Hypothalamus (tissue), 51 donors: ENCODE results near the gene SLC16A9.
"Not testable (repeated sequence)": the region's sequence is repeated elsewhere in the genome, so short reads cannot be mapped to it uniquely, and the experiment has no call there.

ENCODE experiments used
- DNase-seq, 51 donors: peaks; one replicate each; lab custom pipeline; 2025; lab: John Stamatoyannopoulos, UW

Gene SLC16A9, protein sequence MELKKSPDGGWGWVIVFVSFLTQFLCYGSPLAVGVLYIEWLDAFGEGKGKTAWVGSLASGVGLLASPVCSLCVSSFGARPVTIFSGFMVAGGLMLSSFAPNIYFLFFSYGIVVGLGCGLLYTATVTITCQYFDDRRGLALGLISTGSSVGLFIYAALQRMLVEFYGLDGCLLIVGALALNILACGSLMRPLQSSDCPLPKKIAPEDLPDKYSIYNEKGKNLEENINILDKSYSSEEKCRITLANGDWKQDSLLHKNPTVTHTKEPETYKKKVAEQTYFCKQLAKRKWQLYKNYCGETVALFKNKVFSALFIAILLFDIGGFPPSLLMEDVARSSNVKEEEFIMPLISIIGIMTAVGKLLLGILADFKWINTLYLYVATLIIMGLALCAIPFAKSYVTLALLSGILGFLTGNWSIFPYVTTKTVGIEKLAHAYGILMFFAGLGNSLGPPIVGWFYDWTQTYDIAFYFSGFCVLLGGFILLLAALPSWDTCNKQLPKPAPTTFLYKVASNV

GRCh38 chr10:59709395-59710125, at the start of gene SLC16A9:
Gene SLC16A9 (minus strand): TSS chr10:59709850. CDS start chr10:59684291, 25,559 bp downstream.
- DNase-seq, result peak in 48 of 51 donors; percentile 16 to 97 (median 71)

DNA sequence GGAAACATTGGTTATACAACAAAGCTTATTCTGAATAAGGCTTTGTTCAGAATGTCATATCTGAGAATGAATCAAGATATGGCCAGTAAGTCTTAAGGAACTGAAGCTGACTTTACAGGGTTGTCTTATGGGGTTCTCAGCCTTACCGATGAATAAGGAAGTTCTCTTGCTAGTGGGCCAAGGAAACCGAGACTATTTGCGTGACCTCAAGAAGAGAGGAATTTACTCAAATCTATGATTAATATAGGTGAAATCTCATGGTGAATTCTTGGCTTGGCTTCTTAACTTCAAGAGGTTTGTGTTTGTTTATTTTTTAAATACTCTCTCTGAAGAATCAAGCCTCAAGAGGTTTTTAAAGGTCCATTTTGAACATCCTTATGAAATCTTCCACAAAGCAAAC, 48.3 kb upstream of the SLC16A9 start:
- no peak for DNase-seq

GRCh38 chr10:59754951-59755350, 45.3 kb upstream of the SLC16A9 start:
- no peak for DNase-seq

DNA sequence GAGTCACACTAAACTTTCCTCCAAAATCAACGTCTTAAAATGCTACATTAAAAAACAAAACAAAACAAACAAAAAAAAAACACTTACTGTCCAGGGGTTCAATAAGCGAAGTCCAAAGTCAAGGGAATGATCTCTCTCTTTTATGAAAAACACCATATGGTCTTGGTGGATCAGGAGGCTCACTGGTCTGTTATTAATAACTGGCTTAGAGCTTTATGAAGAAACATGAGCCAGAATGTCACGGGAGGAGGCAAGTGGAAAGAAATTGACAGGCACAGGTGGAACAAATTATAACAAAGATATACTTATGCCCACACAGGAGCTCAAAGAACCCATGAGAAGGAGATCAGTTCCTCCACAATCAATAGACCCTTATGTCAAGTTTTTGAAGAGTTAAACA, 43.6 kb upstream of the SLC16A9 start, which contains the start of gene MRLN:
MRLN (minus strand) TSS at position 189 of the 400 bp plus-strand sequence.
- DNase-seq, result no peak

DNA sequence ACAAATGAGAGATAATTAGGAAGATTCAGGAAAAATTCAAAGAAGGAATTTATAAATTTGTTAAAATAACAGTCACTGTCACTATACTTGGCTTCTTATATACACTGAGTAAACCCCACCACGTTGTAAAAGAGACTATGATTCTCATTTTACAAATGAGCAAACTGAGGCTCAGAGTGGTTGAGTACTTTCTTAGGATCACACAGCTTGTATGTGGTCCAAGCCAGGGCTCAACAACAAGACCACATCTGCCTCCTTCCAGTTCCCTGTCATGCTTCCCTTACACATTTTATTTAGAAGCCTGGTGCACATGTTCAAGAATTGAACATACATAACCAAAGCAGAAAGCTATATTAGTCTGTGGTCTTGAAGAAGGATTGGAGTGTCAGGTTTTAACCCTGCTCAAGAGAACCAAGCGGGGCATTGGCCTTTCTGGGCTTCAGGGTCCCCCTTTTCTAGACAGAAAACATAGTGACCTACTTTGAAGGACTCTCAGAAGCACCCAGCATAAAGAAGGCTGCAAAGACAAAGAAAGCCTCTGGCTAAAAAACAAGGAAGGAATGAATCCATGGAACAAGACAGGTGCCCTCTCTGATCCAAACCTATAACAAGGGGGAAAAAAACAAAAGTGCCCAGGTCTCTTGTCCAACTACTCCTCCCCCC, 42.8 kb upstream of the SLC16A9 start:
- DNase-seq, result no peak

DNA sequence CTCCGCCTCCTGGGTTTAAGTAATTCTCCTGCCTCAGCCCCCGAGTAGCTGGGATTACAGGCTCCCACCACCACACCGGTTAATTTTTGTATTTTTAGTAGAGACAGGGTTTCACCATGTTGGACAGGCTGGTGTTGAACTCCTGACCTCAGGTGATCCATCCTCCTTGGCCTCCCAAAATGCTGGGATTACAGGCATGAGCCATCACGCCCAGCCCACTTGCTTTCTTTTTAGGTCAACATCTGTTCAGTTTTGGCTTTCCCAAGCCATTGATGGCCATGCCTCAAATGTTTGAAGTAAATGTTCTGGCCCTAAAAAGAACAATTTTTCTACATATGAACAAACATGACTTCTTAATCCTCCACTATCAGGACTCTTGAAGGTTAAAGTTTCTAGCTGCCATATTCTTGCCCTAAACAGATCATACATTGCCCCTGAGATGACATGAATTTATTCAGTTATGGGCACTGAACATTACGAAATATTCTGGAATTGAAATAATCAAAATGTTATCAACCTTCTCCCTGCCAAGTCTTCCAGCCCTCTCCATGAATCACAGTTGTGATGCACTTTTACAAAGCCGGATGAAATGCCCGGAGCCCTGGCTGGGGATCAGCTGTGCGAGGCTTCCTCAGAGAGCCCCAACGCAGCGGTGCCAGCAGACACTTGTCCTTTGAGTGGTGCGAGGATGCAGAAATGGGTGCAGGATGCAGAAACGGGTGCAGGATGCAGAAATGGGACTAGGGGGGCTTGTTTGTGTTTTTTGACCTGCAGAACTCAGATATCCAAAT, 40.7 kb upstream of the SLC16A9 start:
- peak in 1 of 51 donors; percentile 2 for DNase-seq

- DNase-seq, result no peak
These were observed 39.2 kb upstream of the SLC16A9 start for GRCh38 chr10:59748834-59749233.

GRCh38 chr10:59745163-59745650, 35.6 kb upstream of the SLC16A9 start:
- no peak for DNase-seq

DNA sequence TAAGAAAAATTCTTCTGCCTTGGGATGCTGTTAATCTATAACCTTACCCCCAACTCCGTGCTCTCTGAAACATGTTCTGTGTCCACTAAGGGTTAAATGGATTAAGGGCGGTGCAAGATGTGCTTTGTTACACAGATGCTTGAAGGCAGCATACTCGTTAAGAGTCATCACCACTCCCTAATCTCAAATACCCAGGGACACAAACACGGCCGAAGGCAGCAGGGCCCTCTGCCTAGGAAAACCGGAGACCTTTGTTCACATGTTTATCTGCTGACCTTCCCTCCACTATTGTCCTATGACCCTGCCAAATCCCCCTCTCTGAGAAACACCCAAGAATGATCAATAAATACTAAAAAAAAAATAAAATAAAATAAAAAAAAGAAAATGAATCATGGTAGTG, 35.1 kb upstream of the SLC16A9 start:
- DNase-seq, result not testable (repeated sequence)

GRCh38 chr10:59744156-59744555, 34.5 kb upstream of the SLC16A9 start:
- not testable (repeated sequence) for DNase-seq

DNA sequence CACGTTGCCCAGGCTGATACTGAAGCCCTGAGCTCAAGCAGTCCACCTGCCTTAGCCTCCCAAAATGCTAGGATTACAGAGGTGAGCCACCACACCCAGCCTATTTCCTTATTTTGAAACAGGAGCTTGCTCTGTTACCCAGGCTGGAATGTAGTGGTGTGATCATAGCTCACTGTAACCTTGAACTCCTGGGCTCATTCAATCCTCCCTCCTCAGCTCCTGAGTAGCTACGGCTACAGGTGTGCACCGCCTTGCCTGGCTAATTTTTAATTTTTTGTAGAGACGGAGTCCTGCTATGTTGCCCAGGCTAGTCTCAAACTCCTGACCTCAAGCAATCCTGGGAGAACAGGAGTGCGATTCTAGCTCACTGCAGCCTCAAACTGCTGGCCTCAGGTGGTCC, 31.9 kb upstream of the SLC16A9 start:
- DNase-seq, result no peak

GRCh38 chr10:59741048-59741447, 31.4 kb upstream of the SLC16A9 start:
- DNase-seq, result no peak

GRCh38 chr10:59736749-59737148, 27.1 kb upstream of the SLC16A9 start:
- DNase-seq, result no peak

DNA sequence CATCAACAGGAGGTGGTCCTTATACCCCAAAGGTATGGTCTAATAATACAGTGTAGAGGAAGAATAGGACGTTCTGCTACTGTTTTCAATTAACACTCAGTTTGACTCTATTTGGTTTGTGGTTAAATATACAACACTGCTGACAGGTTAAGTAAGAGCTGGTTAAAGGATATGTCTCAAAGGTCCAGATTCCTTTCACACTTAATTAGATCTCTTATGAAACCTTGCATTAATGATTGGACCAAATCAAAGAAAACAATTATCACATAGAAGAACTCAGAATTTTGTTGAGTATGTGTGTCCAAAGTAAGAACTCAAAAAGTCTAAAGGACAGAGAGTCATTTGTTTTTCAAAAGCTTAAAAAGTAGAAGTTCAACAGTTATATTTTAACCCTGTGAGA, 25.6 kb upstream of the SLC16A9 start:
- DNase-seq, result no peak

GRCh38 chr10:59734014-59734462, 24.4 kb upstream of the SLC16A9 start:
- DNase-seq, result no peak

DNA sequence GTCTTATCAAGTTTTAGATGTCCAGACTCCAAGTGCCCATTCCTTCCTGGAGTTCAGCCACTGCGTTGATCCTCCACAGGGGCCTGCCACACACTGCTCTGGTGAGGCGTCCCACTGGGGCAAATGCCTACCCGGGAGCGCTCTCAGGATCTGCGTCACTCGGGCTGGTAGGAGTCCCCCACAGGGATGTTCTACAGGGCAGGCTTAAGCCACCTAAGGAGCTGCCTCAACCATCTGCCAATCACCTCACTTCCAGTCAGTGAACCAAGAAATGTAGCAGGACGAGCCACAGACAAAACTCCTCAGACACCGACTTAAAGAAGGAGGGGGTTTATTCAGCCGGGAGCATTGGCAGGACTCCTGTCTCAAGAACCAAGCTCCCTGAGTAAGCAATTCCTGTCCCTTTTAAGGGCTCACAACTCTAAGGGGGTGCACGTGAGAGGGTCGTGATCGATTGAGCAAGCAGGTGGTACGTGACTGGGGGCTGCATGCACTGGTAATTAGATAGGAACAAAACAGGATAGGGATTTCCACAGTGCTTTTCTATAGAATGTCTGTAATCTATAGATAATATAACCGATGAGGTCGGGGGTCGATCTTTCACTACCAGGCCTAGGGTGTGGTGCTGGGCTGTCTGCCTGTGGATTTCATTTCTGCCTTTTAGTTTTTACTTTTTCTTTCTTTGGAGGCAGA, 23.8 kb upstream of the SLC16A9 start:
- DNase-seq, result not testable (repeated sequence)

- not testable (repeated sequence) for DNase-seq
These were observed 23.2 kb upstream of the SLC16A9 start for GRCh38 chr10:59732849-59733248.

DNA sequence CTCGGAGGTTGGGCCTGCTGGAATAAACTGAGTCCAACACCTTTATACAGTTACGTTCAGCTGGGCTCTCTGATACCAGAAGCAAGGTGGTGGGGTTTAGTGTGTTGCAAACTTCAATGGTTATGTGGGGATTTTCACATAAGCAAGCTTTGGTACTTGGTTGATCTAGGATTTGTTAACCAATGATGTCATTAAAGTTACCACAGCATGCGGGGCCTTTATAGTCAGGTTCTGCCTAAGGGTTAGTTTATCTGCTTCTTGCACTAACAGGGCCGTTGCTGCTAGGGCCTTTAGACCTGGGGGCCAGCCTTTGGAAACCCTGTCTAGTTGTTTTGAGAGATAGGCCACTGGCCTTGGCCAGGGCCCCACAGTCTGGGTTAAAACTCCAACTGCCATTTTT, 19.5 kb upstream of the SLC16A9 start:
- not testable (repeated sequence) for DNase-seq
